Stimulated activated CD4-positive, alpha-beta T cell treated with anti-CD3 and anti-CD28 coated beads, Interleukin-12 subunit alpha, Interleukin-12 subunit beta, amount 100 ng/mL, for 48 hours (primary cell): Measurements from ENCODE around the gene TRPM2.

ENCODE experiments used
- DNase-seq, 3 donors: peaks; one replicate each; pipeline ENCODE4 v3.0.0-alpha.2; 2020; ENCODE audit warnings: low read depth in 2 of 3, low spot score in 1 of 3

Gene TRPM2

DNA sequence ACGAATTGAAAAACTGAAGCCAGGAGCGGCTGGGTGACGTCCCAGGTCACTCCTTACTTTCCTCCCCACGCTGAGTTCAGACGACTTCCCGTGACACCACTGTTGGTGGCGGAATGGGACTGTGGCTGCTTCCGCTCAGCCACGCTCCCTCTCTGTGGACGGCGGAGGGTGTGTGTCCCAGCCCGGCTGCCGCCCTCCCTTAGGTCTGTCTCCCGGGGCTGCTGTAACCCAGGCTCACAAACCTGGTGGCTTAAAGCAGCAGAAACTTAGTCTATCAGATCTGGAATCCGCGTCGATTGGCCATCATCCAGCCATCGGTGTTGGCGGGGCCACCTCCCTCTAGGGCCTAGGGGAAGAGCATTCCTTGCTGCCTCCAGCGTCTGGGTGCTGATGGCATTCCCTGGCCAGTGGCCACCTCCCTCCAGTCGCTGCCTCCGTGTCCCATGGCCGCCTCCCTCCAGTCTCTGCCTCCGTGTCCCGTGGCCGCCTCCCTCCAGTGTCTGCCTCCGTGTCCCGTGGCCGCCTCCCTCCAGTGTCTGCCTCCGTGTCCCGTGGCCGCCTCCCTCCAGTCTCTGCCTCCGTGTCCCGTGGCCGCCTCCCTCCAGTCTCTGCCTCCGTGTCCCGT, 17.5 kb downstream of the TRPM2 start:
- DNase-seq, result no peak

DNA sequence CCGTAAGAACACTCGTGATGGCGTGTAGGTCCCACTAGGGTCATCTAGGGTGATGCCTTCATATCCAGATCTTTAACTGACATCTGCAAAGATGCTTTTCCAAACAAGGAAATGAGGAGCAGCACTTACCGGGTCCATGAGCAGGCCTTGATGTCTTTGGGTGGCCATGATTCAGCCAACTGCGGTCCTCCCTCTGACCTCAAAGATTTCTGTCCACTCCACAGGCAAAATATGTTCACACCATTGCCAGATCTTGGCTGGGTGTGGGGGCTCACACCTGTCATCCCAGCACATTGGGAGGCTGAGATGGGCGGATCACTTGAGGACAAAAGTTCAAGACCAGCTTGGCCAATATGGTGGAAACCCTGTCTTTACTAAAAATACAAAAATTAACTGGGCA, 18.2 kb downstream of the TRPM2 start:
- no peak for DNase-seq

DNA sequence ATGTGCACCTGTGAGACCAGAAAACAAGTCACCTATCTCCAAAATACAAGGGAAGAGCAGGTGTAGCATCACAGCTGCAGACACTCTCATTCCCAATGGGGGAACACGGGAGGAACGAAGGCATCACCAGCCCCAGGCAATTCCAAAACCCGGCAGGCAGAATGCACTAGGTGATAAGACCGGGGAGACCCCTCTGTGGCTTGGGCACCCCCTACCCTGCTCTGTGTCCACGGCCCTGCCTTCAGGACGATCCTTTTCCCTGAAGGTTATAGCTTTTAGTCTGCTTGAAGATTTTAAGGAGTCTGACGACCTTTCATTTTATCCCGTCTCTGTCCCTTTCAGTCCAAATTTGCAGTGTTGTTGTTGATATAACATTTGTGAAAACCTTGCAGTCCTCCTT, 19.2 kb downstream of the TRPM2 start:
- DNase-seq, result no peak

DNA sequence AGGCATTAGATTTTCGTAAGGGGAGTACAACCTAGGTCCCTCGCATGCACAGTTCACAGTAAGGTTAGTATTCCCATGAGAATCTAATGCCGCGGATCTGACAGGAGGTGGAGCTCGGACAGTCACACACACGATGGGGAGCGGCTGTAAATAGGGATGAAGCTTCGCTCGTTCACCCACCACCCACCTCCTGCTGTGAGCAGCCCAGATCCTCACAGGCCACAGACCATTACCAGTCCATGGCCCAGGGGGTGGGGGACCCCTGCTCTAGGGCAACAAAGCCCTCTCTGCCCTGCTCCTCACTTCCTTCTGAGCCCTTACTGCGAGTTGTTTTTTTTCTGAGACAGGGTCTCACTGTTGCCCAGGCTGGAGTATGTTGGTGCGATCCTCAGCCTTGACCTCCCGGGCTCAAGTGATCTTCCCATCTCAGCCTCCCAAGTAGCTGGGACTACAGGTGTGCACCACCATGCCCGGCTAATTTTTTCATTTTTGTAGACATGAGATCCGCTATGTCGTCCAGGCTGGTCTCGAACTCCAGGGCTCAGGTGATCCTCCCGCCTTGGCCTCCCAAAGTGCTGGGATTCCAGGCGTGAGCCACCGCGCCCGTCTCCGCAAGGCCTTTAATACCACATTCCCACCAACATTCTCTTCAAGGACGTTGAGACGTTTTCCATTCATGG, 21.3 kb downstream of the TRPM2 start:
- no peak for DNase-seq

DNA sequence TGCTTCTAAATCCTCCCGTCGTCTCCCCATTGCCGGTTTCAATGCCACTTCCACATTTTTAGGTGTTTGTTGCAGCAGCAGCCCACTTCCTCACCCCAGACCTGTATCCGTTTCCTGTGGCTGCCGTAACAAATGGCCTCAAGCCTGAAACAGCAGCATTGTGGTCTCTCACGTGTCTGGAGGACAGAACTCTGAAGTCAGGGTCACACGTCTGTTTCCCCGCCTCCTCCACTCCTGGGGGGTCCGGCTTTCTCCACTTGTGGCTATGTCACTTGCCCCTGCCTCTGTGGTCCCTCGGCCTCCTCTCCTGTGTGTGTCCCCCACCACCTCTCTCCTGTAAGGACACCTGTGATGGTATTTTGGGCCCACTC, 21.8 kb downstream of the TRPM2 start:
- no peak for DNase-seq

DNA sequence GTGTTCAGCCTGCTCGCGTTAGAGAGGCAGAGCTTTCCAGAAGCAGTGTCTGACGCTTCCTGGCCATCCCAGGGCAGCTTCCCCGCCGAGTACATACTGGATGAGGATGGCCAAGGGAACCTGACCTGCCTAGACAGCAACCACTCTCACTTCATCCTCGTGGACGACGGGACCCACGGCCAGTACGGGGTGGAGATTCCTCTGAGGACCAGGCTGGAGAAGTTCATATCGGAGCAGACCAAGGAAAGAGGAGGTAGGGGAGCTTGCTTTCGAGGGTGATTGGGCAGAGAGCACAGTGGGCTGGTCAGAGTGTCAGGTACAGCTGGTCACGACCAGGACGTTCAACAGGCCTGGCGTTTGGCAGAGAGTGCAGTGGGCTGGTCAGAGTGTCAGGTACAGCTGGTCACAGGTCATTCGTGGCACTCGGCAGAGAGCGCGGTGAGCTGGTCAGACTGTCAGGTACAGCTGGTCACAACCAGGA, 22.4 kb downstream of the TRPM2 start:
- DNase-seq, result no peak

DNA sequence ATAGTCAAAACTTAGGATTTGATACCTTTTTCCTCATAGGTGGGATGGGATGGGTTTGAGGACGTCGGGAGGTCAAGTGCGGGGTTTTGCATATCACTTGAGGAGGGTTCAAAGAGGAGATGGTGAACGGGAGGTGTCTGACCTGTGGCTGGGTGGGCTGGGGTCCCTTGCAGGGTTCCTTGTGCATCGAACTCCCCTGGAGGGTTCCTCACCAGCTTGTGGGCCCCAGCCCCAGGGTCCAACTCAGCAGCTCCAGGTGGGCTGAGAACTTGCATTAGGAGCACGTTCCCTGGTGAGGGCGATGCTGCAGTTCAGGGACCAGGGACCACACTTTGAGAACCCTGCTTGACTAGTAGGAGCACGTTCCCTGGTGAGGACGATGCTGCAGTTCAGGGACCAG, 23.2 kb downstream of the TRPM2 start:
- DNase-seq, result no peak

DNA sequence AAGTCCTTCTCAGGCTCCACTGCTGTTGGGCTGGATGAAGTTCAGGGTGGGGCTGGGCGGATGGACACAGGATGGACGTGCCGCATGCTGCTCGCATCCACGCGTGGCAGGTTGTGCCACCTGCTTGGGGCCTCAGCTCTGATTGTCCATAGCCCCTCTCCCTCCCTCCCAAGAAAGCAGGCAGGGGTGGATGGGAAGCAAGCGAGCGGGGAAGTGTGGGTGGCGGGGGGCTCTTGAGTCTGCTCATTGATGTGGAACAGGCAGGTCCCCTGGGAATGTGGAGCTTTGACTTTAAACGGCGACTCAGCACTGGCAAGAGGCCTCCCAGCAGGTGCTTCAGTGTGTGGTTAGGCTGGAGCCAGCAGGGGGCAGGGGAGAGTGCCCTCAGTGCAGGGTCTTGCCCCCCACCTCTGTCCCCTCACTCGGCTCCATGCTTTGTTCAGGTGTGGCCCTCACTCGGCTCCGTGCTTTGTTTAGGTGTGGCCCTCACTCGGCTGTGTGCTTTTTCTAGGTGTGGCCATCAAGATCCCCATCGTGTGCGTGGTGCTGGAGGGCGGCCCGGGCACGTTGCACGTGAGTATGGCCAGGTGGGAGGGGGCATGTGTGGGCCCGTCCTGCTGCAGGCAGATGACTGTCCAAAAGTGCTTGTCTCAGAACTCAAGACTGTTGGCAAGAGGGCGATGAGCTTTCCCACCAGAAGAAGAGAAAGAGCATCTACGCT, 23.9 kb downstream of the TRPM2 start:
- no peak for DNase-seq

DNA sequence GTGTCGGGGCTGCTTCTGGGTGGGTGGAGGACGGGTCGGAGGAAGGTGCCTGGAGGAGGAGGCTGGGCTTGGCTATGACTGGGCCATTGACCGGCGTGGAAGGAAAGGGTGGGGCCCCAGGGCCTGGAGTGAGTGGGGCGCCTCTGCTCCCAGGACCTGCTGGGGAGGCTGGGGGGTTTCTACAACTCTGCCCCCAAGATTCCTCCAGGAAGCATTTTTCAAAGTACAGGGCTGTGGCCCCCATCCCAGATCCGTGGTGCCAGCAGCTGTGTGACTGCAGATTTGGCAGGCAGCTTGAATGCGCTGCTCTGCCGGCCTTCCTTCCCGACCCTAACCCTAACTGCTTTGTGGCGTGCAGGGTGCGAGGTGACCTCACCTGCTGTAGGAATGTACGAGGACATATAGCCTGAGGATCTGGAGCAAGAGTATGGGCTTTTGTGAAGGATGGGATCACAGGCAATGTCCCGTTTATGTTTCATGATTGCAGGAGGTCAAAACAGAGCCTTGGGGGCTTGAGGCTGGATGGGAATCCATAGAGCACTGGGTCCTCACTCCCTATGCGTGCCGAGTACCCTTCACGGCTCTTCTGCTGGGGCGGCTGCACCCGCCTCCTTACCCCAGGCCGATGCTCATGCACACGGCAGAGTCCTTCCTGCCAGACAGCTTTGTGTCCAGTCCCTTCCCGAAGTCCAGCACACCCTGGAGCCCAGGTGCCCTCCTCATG, 24.7 kb downstream of the TRPM2 start:
- DNase-seq, result no peak

DNA sequence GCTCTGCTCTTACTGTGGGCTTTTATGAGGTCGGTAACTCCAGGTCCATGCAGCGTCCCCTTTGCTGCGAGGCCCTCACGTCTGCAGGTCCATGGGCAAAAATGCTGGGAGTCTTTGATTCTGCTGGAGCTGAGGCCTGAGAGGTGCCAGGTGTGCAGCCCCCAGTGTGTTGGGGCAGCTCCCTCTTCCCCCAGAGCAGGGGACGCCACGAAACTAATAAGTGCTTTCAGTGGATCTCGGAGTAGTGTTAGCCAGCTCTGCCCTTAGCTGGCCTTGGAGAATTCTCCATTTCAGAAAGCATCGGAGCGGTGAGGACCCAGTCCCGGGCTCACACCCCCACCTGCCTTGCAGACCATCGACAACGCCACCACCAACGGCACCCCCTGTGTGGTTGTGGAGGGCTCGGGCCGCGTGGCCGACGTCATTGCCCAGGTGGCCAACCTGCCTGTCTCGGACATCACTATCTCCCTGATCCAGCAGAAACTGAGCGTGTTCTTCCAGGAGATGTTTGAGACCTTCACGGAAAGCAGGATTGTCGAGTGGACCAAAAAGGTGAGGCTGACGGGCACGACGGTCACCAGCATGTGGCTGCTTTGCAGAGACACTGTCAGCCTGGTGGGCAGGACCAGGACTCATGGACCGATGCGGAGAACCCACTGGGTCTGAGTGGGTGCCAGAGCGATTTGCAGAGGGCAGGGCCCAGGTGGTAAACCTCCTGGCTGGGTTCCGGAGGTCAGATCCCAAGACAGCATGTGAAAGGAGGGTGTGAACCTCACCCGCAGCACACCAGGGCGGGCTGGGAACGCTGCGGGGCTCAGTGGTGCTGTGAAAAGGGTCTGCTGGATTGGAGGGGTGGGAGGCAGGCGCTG, 25.5 kb downstream of the TRPM2 start:
- no peak for DNase-seq

DNA sequence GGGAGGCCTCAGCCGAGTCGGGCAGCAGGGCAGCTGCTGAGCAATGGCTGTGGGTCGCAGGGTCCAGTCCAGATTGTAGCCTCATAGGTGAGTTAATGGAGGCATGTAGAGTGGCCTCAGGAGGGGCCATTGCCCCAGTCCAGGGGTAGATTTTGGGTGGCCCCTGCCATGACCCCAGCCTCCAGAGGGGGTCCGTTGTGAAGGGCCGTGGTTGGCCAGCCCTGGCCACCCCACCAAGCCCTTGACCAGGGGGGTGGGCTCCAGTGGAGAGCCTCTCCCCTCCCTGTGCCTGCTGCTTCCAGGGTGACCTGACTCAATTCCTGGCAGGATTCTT, 26.1 kb downstream of the TRPM2 start:
- no peak for DNase-seq

DNA sequence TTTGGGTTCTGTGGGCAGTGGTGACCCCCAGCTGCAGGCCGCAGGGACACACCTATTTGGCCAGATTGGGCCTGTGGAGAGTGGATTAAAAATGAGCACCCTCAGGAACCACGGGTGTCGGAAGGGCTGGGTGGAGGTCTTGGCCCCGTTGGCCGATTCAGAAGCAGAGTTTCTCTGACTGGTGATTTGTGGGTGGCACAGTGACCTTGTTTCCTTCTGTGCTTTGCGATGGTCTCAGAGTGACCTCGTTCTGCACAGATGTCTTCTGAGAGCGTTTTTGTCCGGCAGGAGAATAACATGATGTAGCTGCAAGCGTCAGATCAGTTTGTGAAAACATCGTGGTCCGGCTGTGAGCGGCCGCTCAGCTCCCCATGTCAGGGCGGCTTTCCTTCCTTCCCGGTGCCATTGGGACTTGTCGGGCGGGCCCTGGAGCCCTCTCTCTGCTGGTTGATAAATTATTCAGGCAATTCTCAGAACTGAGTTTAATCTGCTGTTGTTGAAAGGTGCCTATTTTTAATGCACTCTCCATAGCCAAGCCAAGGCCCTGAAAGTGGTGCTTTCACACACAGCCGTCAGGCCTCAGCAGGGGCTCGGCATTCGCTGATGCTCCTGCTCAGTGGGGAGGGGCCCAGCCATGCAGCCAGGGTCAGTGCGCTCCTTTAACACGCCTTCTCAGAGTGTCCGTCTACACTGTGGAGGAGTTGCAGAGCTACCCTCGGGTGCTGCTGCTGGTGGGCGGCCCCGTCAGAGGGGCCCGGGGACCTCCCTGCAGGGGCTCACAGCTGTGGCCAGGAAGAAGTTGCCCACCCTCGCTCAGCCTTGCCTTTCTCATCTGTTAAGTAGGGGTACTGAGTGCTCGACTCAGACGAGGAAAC, 26.8 kb downstream of the TRPM2 start:
- DNase-seq, result no peak

DNA sequence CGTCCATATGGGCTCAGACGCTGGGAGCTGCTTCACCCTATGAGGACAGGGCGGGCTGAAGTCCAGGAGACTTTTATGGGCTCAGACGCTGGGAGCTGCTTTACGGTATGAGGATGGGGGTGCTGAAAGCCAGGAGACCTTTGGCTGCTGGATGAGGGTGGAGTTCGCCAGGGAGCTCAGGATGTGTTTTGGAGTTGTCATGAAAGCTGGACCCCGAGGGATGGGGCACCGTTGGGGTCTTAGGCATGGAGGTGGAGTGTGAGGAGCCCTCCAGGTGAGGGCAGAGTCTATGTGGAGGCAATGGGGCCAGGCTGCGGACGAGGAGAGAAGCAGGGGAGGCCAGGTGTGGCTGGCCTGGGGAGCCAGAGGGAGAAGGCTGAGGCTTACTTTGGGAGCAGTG, 27.5 kb downstream of the TRPM2 start:
- DNase-seq, result no peak

DNA sequence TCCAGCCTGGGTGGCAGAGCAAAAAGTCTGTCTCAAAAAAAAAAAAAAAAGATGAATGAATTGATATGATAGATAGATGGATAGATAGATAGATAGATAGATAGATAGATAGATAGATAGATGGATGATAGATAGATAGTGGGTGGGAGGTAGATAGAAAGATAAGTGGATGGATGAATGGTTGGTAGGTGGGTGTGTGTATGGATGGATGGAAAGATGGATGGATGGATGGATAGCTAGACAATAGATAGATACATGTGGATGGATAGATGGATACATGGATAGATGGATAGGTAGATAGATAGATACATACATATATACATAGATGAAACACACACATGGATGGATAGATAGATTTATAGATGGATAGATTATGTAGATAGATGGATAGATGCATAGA, 28.5 kb downstream of the TRPM2 start:
- no peak for DNase-seq

DNA sequence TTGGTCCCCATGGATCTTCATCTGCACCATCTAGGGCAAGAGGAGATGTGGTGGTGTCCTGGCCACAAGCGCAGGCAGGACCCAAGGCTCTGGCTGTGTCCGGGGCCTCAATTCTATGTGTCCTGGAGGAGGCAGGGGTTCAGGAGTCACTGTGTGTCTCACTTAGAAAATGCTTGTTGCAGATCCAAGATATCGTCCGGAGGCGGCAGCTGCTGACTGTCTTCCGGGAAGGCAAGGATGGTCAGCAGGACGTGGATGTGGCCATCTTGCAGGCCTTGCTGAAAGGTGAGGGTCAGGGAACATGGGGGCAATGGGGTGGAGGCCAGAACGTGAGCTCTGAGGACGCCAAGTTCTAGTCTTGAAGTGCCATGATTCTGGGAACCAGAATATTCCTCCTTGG, 29.1 kb downstream of the TRPM2 start:
- no peak for DNase-seq

DNA sequence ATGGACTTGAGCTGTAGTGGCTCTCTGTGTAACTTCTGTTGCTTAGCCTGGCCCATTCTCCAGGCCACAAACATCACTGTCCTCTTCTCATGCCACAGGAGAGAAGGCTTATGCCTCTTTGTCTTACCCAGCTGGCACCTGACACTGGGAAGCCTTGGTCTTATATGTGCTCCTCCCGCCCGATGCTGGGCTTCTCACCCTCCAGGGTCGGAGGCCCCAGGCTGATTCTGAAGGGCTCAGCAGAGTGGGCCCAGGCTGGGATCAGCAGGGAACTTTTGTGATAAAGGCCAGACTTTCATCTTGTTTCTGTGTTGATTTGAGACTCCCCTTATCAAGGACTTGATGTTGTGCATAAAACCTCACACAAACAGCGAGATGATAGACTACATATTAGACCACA, 29.8 kb downstream of the TRPM2 start:
- DNase-seq, result no peak

DNA sequence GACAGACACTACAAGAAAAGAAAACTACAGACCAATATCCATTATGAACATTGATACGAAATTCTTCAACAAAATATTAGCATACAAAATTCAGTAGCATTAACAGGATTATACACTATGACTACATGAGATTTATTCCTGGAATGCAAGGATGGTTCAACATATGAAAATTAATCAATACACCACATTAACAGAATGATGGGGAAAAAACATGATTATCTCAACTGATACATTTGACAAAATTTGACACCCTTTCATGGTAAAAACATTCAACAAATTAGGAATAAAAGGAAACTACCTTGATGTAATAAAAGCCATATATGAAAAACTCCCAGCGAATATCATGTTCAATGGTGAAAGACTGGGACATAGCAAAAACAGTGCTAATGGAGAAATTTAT, 31.5 kb downstream of the TRPM2 start:
- DNase-seq, result no peak

DNA sequence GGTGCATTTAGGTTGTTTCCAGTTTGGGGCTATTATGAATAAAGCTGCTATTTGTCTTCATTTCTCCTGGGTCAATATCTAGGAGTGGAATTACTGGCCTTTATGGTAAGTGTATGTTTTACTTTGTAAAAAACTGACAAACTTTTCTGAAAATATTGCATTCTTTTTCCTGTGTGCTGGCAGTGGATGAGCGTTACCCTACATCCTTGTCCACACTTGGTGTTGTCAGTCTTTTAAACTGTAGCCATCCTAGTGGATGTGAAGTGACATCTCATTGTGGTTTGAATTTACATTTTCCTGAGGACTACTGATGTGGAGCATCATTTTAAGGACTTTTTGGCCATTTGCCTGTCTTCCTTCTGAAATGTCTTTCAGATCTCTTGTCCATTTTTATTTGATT, 35.9 kb downstream of the TRPM2 start:
- no peak for DNase-seq

DNA sequence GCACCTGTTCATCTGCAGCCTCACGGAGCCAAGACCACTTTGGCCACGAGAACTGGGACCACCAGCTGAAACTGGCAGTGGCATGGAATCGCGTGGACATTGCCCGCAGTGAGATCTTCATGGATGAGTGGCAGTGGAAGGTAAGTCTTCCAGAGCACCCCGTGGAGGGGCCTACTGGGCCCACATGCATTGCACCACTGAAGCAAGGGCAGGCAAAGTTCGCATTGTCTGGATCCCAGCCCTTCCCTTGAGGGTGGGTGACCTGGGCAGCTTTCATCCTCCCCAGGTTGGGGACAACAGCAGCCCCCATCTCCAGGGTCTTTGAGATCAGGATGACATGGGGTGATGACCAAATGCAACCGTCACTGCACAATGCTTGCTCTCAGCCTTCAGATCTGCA, 37.5 kb downstream of the TRPM2 start:
- DNase-seq, result no peak
